ENCODE results near the gene SSMEM1. TPM values are rescaled to one million over a fixed set of nuclear protein-coding genes. Genes with fewer than 3 reads are reported as not detected.
"Not testable (repeated sequence)": the region's sequence is repeated elsewhere in the genome, so short reads cannot be mapped to it uniquely, and the experiment has no call there.

The SSMEM1 gene
- total RNA-seq, 2 experiments from 2014 or later: not detected

GRCh38 chr7:130216750-130217149 lies 9.1 kb downstream of the SSMEM1 start:
- no peaks in the 10 kb centered on the region for H3K9me3 Mint-ChIP-seq
- H3K4me3 Mint-ChIP-seq: no peak overlapping the region
- CTCF ChIA-PET: no interaction called here
- H3K27ac Mint-ChIP-seq: no peak overlapping the region
- intact Hi-C loops (cut with micrococcal nuclease): no loop called here
- no peaks in the 10 kb centered on the region for H3K36me3 Mint-ChIP-seq (ENCODE audit: low read depth)
- DNase-seq: no peak
- no peaks in the 10 kb centered on the region for H3K27me3 Mint-ChIP-seq (ENCODE audit: low read depth)
- no peaks in the 10 kb centered on the region for H3K4me1 Mint-ChIP-seq (ENCODE audit: low read depth)

GRCh38 chr7:130218806-130219620 lies 11.4 kb downstream of the SSMEM1 start:
- H3K4me3 Mint-ChIP-seq: no peak overlapping the region
- H3K9me3 Mint-ChIP-seq: no peaks in the 10 kb centered on the region
- intact Hi-C loops (cut with micrococcal nuclease): no loop called here
- H3K27me3 Mint-ChIP-seq (ENCODE audit: low read depth): no peaks in the 10 kb centered on the region
- H3K36me3 Mint-ChIP-seq (ENCODE audit: low read depth): no peaks in the 10 kb centered on the region
- no peak overlapping the region for H3K27ac Mint-ChIP-seq
- CTCF ChIA-PET: no interaction called here
- no peak for DNase-seq
- no peaks in the 10 kb centered on the region for H3K4me1 Mint-ChIP-seq (ENCODE audit: low read depth)

- no peaks in the 10 kb centered on the region for H3K4me1 Mint-ChIP-seq (ENCODE audit: low read depth)
Measured at GRCh38 chr7:130219871-130220270, 12.2 kb downstream of the SSMEM1 start.

GRCh38 chr7:130221746-130222145 lies 14.1 kb downstream of the SSMEM1 start:
- no peaks in the 10 kb centered on the region for H3K9me3 Mint-ChIP-seq
- no peaks in the 10 kb centered on the region for H3K4me1 Mint-ChIP-seq (ENCODE audit: low read depth)
- intact Hi-C loops (cut with micrococcal nuclease): no loop called here
- H3K4me3 Mint-ChIP-seq: no peak overlapping the region
- CTCF ChIA-PET: no interaction called here
- no peaks in the 10 kb centered on the region for H3K27me3 Mint-ChIP-seq (ENCODE audit: low read depth)
- no peak for DNase-seq
- H3K36me3 Mint-ChIP-seq (ENCODE audit: low read depth): no peaks in the 10 kb centered on the region
- H3K27ac Mint-ChIP-seq: no peak overlapping the region

More at GRCh38 chr7:130219871-130220270, 12.2 kb downstream of the SSMEM1 start:
- H3K36me3 Mint-ChIP-seq (ENCODE audit: low read depth): no peaks in the 10 kb centered on the region
- H3K27ac Mint-ChIP-seq: no peak overlapping the region
- intact Hi-C loops (cut with micrococcal nuclease): no loop called here
- no peaks in the 10 kb centered on the region for H3K27me3 Mint-ChIP-seq (ENCODE audit: low read depth)
- H3K9me3 Mint-ChIP-seq: no peaks in the 10 kb centered on the region
- DNase-seq: no peak
- no peak overlapping the region for H3K4me3 Mint-ChIP-seq
- CTCF ChIA-PET: no interaction called here

GRCh38 chr7:130223646-130224045 lies 16.0 kb downstream of the SSMEM1 start:
- DNase-seq: no peak
- Mint-ChIP-seq H3K27ac (no peak overlapping the region), H3K4me3 (no peak overlapping the region), H3K27me3 (ENCODE audit: low read depth) (no peaks in the 10 kb centered on the region), H3K9me3 (no peaks in the 10 kb centered on the region), H3K36me3 (ENCODE audit: low read depth) (no peaks in the 10 kb centered on the region), H3K4me1 (ENCODE audit: low read depth) (no peaks in the 10 kb centered on the region)
- CTCF ChIA-PET: no interaction called here
- intact Hi-C loops (cut with micrococcal nuclease): no loop called here

GRCh38 chr7:130224210-130224609 lies 16.6 kb downstream of the SSMEM1 start:
- H3K36me3 Mint-ChIP-seq (ENCODE audit: low read depth): no peaks in the 10 kb centered on the region
- DNase-seq: no peak
- CTCF ChIA-PET: no interaction called here
- intact Hi-C loops (cut with micrococcal nuclease): no loop called here
- no peaks in the 10 kb centered on the region for H3K27me3 Mint-ChIP-seq (ENCODE audit: low read depth)
- H3K27ac Mint-ChIP-seq: no peak overlapping the region
- H3K9me3 Mint-ChIP-seq: no peaks in the 10 kb centered on the region
- H3K4me3 Mint-ChIP-seq: no peak overlapping the region
- H3K4me1 Mint-ChIP-seq (ENCODE audit: low read depth): no peaks in the 10 kb centered on the region

- H3K36me3 Mint-ChIP-seq (ENCODE audit: low read depth); intact Hi-C loops (cut with micrococcal nuclease); DNase-seq; H3K27me3 Mint-ChIP-seq (ENCODE audit: low read depth); H3K4me1 Mint-ChIP-seq (ENCODE audit: low read depth); H3K27ac Mint-ChIP-seq; H3K4me3 Mint-ChIP-seq; H3K9me3 Mint-ChIP-seq; CTCF ChIA-PET: not testable (repeated sequence)
Measured at GRCh38 chr7:130224923-130225322, 17.3 kb downstream of the SSMEM1 start.

- Mint-ChIP-seq H3K36me3 (ENCODE audit: low read depth) (no peaks in the 10 kb centered on the region), H3K27me3 (ENCODE audit: low read depth) (no peaks in the 10 kb centered on the region), H3K27ac (no peak overlapping the region), H3K9me3 (no peaks in the 10 kb centered on the region), H3K4me3 (no peak overlapping the region), H3K4me1 (ENCODE audit: low read depth) (no peaks in the 10 kb centered on the region)
- CTCF ChIA-PET: interaction anchor here (0.5 to 0.7 kb wide), 3 partner anchors 9 to 813 kb away, joined by 3 to 6 read pairs (median 4); no protein-coding TSS in a partner anchor
- no peak for DNase-seq
- intact Hi-C loops (cut with micrococcal nuclease): no loop called here
Measured at GRCh38 chr7:130226333-130226732, 18.7 kb downstream of the SSMEM1 start.

GRCh38 chr7:130227883-130228575 lies 20.4 kb downstream of the SSMEM1 start:
- no peak for DNase-seq
- intact Hi-C loops (cut with micrococcal nuclease): no loop called here
- Mint-ChIP-seq H3K27ac (no peak overlapping the region), H3K9me3 (no peaks in the 10 kb centered on the region), H3K4me1 (ENCODE audit: low read depth) (no peaks in the 10 kb centered on the region), H3K27me3 (ENCODE audit: low read depth) (no peaks in the 10 kb centered on the region), H3K36me3 (ENCODE audit: low read depth) (no peaks in the 10 kb centered on the region), H3K4me3 (no peak overlapping the region)
- CTCF ChIA-PET: interaction anchor here (1.1 kb wide), 1 partner anchor 15 kb away, joined by 3 read pairs; no protein-coding TSS in a partner anchor

- H3K36me3 Mint-ChIP-seq (ENCODE audit: low read depth): no peaks in the 10 kb centered on the region
- no peak for DNase-seq
- H3K9me3 Mint-ChIP-seq: no peaks in the 10 kb centered on the region
- no peaks in the 10 kb centered on the region for H3K4me1 Mint-ChIP-seq (ENCODE audit: low read depth)
- CTCF ChIA-PET: interaction anchor here (1.1 kb wide), 1 partner anchor 14 kb away, joined by 3 read pairs; no protein-coding TSS in a partner anchor
- intact Hi-C loops (cut with micrococcal nuclease): no loop called here
- H3K4me3 Mint-ChIP-seq: no peak overlapping the region
- H3K27ac Mint-ChIP-seq: no peak overlapping the region
- H3K27me3 Mint-ChIP-seq (ENCODE audit: low read depth): no peaks in the 10 kb centered on the region
Measured at GRCh38 chr7:130228840-130229502, 21.3 kb downstream of the SSMEM1 start.

GRCh38 chr7:130229981-130230380 lies 22.3 kb downstream of the SSMEM1 start:
- H3K27ac Mint-ChIP-seq; DNase-seq; H3K4me3 Mint-ChIP-seq; H3K36me3 Mint-ChIP-seq (ENCODE audit: low read depth); H3K9me3 Mint-ChIP-seq; CTCF ChIA-PET; H3K4me1 Mint-ChIP-seq (ENCODE audit: low read depth); intact Hi-C loops (cut with micrococcal nuclease); H3K27me3 Mint-ChIP-seq (ENCODE audit: low read depth): not testable (repeated sequence)

GRCh38 chr7:130231792-130232191 lies 24.1 kb downstream of the SSMEM1 start:
- no peak for DNase-seq
- peaks cover 3% of the 10 kb centered on the region for H3K27me3 Mint-ChIP-seq (ENCODE audit: low read depth)
- no peak overlapping the region for H3K27ac Mint-ChIP-seq
- intact Hi-C loops (cut with micrococcal nuclease): no loop called here
- H3K36me3 Mint-ChIP-seq (ENCODE audit: low read depth): no peaks in the 10 kb centered on the region
- no peaks in the 10 kb centered on the region for H3K9me3 Mint-ChIP-seq
- H3K4me1 Mint-ChIP-seq (ENCODE audit: low read depth): no peaks in the 10 kb centered on the region
- H3K4me3 Mint-ChIP-seq: no peak overlapping the region
- CTCF ChIA-PET: interaction anchor here (0.9 kb wide), 1 partner anchor 526 kb away, joined by 3 read pairs; no protein-coding TSS in a partner anchor

All from activated naive CD4-positive, alpha-beta T cell treated with anti-CD3 and anti-CD28 coated beads for 36 hours (primary cell).